Osteocyte (in vitro differentiated cells): ENCODE measurements around the gene BRCA1. TPM values are rescaled to one million over a fixed set of nuclear protein-coding genes. Genes with fewer than 3 reads are reported as not detected.
A peak's percentile ranks its signal among the peaks of the same experiment; 100 is the strongest.
"Not testable (repeated sequence)": the region's sequence is repeated elsewhere in the genome, so short reads cannot be mapped to it uniquely, and the experiment has no call there.

Experiments
- DNase-seq: peaks from one replicate; pipeline ENCODE4 v3.0.0; 2021; ENCODE audit warnings: mixed read lengths; ENCODE audit not compliant: unreplicated experiment; ENCODE audit errors: extremely low spot score
- H3K27ac Mint-ChIP-seq: one replicate; pipeline ENCODE4 v1.8.0; 2021; ENCODE audit warnings: mild to moderate bottlenecking, mixed read lengths; ENCODE audit not compliant: unreplicated experiment
- H3K27me3 Mint-ChIP-seq: one replicate; pipeline ENCODE4 v1.8.0; 2021; ENCODE audit warnings: mixed read lengths; ENCODE audit not compliant: unreplicated experiment
- H3K36me3 Mint-ChIP-seq: one replicate; pipeline ENCODE4 v1.8.0; 2021; ENCODE audit warnings: mixed read lengths; ENCODE audit not compliant: unreplicated experiment
- H3K4me1 Mint-ChIP-seq: one replicate; pipeline ENCODE4 v1.8.0; 2021; ENCODE audit warnings: mixed read lengths; ENCODE audit not compliant: unreplicated experiment
- H3K4me3 Mint-ChIP-seq: one replicate; pipeline ENCODE4 v1.8.0; 2021; ENCODE audit warnings: mild to moderate bottlenecking, moderate library complexity, mixed read lengths; ENCODE audit not compliant: unreplicated experiment
- H3K9me3 Mint-ChIP-seq: one replicate; pipeline ENCODE4 v1.8.0; 2021; ENCODE audit warnings: mixed read lengths; ENCODE audit not compliant: unreplicated experiment
- CTCF ChIP-seq: fragments of 200-600 bp; sonication (generic); IDR thresholded peaks from 2 replicates; pipeline ENCODE4 v1.5.0; 2021; ENCODE audit warnings: antibody characterized with exemption, mild to moderate bottlenecking, moderate library complexity
- total RNA-seq: library from RNA; stranded (reverse); gene quantifications from 2 replicates; pipeline ENCODE4 v1.2.1, GENCODE V29; 2021

The BRCA1 gene
- total RNA-seq, 1 donor from 2014 or later, result 7.3 TPM

GRCh38 chr17:43146649-43147048, 21.5 kb upstream of the BRCA1 start:
- DNase-seq, result no peak
- Mint-ChIP-seq H3K4me1 (no peaks in the 10 kb centered on the region), H3K27me3 (no peaks in the 10 kb centered on the region), H3K4me3 (no peak overlapping the region), H3K27ac (no peak overlapping the region), H3K36me3 (peaks cover 5% of the 10 kb centered on the region), H3K9me3 (no peaks in the 10 kb centered on the region)
- TF ChIP-seq CTCF, result no peak

GRCh38 chr17:43143201-43143600, 18.0 kb upstream of the BRCA1 start:
- Mint-ChIP-seq H3K4me3 (no peak overlapping the region), H3K27me3 (no peaks in the 10 kb centered on the region), H3K27ac (no peak overlapping the region), H3K4me1 (no peaks in the 10 kb centered on the region), H3K9me3 (no peaks in the 10 kb centered on the region), H3K36me3 (peaks cover 5% of the 10 kb centered on the region)
- no peak for DNase-seq
- no peak for TF ChIP-seq CTCF

- H3K4me1 Mint-ChIP-seq, result no peaks in the 10 kb centered on the region
- DNase-seq, result no peak
- H3K9me3 Mint-ChIP-seq, result no peaks in the 10 kb centered on the region
- peaks cover 5% of the 10 kb centered on the region for H3K36me3 Mint-ChIP-seq
- no peak overlapping the region for H3K27ac Mint-ChIP-seq
- H3K27me3 Mint-ChIP-seq, result no peaks in the 10 kb centered on the region
- no peak for TF ChIP-seq CTCF
- no peak overlapping the region for H3K4me3 Mint-ChIP-seq
These were observed 17.0 kb upstream of the BRCA1 start for GRCh38 chr17:43142153-43142552.

- TF ChIP-seq CTCF, result no peak
- Mint-ChIP-seq H3K9me3 (no peaks in the 10 kb centered on the region), H3K4me1 (no peaks in the 10 kb centered on the region), H3K36me3 (peaks cover 7% of the 10 kb centered on the region), H3K27me3 (no peaks in the 10 kb centered on the region), H3K4me3 (no peak overlapping the region), H3K27ac (no peak overlapping the region)
- DNase-seq, result peak; percentile 66
These were observed 15.5 kb upstream of the BRCA1 start for GRCh38 chr17:43140396-43141332.

GRCh38 chr17:43138531-43138930, 13.4 kb upstream of the BRCA1 start:
- not testable (repeated sequence) for H3K4me3 Mint-ChIP-seq, H3K27me3 Mint-ChIP-seq, H3K27ac Mint-ChIP-seq, DNase-seq, H3K9me3 Mint-ChIP-seq, H3K4me1 Mint-ChIP-seq
- peaks cover 18% of the 10 kb centered on the region for H3K36me3 Mint-ChIP-seq

- not testable (repeated sequence) for H3K27ac Mint-ChIP-seq, DNase-seq, H3K4me1 Mint-ChIP-seq, H3K9me3 Mint-ChIP-seq, H3K27me3 Mint-ChIP-seq, H3K4me3 Mint-ChIP-seq
- peaks cover 18% of the 10 kb centered on the region for H3K36me3 Mint-ChIP-seq
These were observed 11.4 kb upstream of the BRCA1 start for GRCh38 chr17:43136574-43136973.
